AML-193 (cell line): ENCODE measurements around the gene HIPK4.
A peak's percentile ranks its signal among the peaks of the same experiment; 100 is the strongest.
"Not testable (repeated sequence)": the region's sequence is repeated elsewhere in the genome, so short reads cannot be mapped to it uniquely, and the experiment has no call there.

ENCODE experiments used
- DNase-seq, 2 experiments: peaks; one replicate each; lab custom pipeline; 2025; lab: John Stamatoyannopoulos, UW

Gene HIPK4

DNA sequence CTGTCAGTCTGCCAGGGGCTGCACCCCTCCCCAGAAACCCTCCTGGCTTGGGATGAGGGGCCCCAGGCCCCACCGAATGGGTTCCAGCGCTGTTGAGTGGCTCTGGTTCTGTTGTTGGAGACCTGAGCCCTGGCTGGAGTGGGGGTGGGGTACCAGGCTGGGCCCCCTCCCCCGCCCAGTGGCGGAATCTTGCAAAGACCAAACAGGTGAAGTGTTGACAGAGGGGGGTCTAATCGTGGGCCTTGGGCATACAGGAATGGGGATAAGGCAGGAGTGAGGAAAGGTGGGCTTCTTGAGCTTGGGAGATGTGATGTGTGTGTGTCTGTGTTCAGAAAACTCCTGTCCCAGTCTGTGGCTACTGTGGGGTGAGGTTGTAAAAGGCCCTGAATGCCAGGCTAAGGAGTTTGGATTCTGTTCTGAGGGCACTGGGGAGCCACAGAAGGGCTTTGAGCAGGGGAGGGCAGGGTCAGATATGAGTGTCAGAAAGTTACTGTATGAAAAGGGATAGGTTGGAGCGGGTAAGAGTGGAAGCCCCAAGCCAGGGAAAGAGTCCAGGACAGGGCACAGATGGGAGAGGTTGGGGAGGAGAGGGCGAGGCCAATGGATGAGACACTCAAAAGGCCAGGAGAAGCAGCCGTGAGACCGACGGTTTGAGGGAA lies at the start of gene HIPK4:
Gene HIPK4, minus strand, starts transcription at position 98 of the 659 bp plus-strand sequence. CDS start 279 bp downstream, outside the sequence.
- DNase-seq, result no peak

GRCh38 chr19:40438284-40438683 lies 48.3 kb upstream of the HIPK4 start:
- DNase-seq, result no peak

GRCh38 chr19:40433391-40434216 lies 43.6 kb upstream of the HIPK4 start:
- DNase-seq, result peak; percentile 18 to 45

DNA sequence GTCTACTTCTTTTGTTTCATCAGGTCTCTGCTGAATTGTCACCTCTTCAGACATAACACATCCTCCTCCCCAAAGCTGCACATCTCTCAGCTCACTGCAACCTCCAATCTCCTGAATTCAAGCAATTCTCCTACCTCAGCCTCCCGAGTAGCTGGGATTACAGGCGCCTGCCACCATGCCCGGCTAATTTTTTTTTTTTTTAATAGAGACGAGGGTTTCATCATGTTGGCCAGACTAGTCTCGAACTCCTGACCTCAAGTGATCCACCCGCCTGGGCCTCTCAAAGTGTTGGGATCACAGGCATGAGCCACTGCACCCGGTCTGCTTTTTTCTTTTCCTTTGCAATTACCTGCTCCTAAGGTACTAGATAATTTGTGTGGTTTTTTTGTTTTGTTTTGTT lies 42.8 kb upstream of the HIPK4 start:
- not testable (repeated sequence) for DNase-seq

DNA sequence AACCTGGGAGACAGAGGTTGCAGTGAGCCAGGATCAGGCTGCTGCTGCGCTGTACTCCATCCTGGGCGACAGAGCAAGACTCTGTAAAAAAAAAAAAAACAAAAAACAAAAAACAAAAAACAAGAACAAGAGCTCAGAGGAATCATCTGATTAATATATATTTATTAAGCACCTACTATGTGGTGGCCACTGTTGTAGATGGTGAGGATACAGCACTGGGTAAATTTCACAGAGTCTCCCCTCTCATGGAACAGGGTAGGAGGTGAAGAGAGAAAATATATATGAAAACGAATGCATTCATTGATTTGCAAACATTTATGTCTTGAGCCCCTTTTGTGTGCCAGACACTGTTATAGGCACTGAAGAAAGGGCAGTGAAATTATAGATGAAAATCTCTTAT lies 41.7 kb upstream of the HIPK4 start:
- DNase-seq, result no peak

GRCh38 chr19:40430242-40430641 lies 40.3 kb upstream of the HIPK4 start:
- DNase-seq, result not testable (repeated sequence)

GRCh38 chr19:40428197-40428596 lies 38.2 kb upstream of the HIPK4 start:
- not testable (repeated sequence) for DNase-seq

DNA sequence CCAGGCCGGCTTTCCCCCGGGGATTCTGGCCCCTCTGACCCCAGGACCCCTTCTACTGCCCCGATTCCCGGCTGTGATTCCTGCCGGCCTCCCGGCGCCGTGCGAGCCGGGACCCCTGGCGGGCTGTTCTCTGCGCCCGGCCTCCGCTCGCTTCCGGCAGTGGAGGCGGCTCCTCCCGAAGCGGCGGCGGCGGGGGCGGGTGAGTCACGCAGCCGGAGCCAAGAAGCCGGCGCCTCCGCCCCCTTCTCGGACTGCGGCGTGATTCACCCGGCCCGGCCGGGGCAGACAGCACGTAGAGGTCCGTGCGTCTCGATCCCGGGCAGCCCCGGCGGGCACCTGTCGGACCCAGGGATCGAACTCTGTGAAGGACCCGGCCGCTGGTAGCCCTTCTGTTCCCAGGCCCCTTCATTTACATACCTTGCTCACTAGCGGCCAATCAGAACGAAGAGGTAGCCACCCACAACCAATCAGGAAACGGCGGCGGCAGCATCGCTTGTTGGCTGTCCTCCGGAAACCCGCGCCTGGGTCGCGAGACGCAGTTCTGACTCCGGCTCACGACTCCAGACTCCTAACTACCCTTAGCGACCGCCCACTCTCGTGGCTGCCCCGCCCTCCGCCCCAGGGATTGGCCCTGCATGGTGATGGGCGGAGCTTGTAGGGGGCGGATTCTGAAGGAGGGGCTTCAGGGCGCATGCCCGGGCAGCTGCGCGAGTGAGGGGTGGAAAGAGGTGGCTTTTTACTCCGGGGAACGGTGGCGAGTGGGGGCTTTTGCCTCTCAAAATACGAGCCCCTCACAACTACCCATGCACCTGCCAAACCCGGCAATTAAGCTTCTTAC lies 35.7 kb upstream of the HIPK4 start, which contains the start of gene SERTAD1:
Gene SERTAD1, minus strand, starts transcription at position 543 of the 838 bp plus-strand sequence. CDS start 2,446 bp downstream, outside the sequence.
- peak; percentile 97 to 98 for DNase-seq

DNA sequence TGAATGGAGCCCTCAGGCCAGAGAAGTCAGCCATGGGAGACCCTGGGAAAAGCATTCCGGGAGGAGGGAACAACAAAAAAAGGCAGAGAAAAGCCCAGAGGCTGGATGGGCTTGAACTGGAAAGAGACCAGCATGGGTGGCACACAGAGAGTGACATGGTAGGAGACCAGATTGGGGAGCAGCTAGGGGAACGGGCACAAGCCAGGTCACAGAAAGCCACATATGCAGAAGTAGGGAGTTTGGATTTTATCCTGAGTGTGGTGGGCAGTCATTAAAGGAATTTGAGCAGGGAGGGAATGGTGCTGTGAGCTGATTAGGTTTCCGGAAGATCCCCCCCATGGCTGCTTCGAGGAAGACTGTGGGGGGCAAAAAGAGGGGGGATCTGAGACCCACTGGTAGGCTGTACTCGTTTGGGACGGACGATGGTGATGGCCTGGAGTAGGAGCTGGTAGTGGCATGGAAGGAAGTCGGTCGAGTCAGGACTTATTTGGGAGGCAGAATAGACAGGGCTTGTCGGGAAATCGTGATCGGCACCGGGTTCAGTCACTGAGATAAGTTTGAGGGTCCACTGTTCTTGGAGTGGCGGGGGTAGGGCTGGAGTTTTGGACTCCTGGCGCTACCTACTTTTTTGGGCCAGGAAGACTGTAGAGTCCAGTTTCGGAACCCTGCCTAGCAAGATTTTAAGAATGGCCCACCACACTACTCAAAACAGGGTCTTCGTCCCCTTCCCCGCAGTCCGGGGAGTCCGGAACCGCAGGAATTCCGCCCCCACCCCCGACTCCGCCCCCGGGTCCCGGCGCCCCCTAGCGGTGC lies 34.9 kb upstream of the HIPK4 start:
- DNase-seq, result peak in 1 of 2 experiments; percentile 10

DNA sequence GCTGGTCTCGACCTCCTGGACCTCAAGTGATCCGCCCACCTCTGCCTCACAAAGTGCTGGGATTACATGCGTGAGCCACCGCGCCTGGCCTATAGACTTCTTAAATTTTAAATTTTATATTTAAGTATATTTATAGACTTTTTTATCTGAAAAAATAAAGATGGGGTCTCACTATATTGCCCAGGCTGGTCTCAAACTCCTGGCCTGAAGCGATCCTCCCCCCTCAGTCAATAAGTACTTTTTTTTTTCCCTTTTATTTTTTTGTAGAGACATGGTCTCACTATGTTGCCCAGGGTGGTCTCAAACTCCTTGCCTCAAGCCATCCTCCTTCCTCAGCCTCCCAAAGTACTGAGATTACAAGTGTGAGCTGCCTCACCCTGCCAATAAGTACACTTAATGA lies 34.0 kb upstream of the HIPK4 start:
- no peak for DNase-seq

GRCh38 chr19:40422748-40423566 lies 33.0 kb upstream of the HIPK4 start:
- no peak for DNase-seq

DNA sequence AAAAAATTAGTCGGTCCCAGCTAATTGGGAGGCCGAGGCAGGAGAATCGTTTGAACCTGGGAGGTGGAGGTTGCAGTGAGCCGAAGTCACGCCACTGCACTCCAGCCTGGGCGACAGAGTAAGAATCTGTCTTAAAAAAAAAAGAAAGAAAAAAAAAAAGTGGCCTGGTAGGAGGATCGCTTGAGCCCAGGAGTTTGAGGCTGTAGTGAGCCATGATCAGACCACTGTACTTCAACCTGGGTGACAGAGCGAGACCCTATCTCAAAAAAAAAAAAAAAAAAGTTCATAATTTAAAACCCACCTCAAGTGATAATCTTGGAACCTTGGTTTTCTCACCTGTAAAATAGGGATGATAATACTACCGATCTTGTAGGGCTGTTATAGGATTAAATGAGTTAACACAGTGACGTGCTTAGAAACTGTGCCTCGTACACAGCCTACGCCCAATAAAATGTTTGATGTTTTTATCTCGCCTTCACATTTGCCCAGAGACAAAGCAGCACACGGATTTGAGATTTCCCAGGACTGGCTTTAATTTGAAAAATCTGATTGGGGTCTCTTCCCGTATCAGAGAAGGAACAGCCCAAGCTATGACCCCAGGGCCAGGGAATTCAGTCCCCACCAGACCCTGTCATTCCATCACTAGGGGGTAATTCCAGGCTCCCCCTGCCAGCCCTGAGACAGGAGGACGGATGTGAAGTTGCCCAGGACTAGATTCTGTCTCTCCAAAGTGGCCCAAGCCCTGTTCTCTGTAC lies 32.2 kb upstream of the HIPK4 start:
- no peak for DNase-seq

GRCh38 chr19:40420766-40421765 lies 31.1 kb upstream of the HIPK4 start:
- peak; percentile 67 to 72 for DNase-seq

GRCh38 chr19:40420451-40420765 lies 30.4 kb upstream of the HIPK4 start:
- no peak for DNase-seq

- DNase-seq, result no peak
Observed at GRCh38 chr19:40419780-40420179, 29.8 kb upstream of the HIPK4 start.

GRCh38 chr19:40419066-40419612 lies 29.2 kb upstream of the HIPK4 start:
- no peak for DNase-seq

- no peak for DNase-seq
Observed at GRCh38 chr19:40418040-40418439, 28.1 kb upstream of the HIPK4 start.

- no peak for DNase-seq
Observed at GRCh38 chr19:40417643-40417981, 27.6 kb upstream of the HIPK4 start.
